K562 (cell line): ENCODE results near the gene ADAR. TPM values are rescaled to one million over a fixed set of nuclear protein-coding genes. Genes with fewer than 3 reads are reported as not detected.

Experiments used
- CHD2 ChIP-seq: IDR thresholded peaks from 2 replicates; pipeline ENCODE4 v1.6.1; 2011; ENCODE audit warnings: low read depth, low read length
- FOXA1 ChIP-seq: fragments of 450-650 bp; IDR thresholded peaks from 2 replicates; pipeline ENCODE4 v1.6.1; 2016; ENCODE audit warnings: mild to moderate bottlenecking, borderline replicate concordance
- GATAD2A ChIP-seq: fragments of 450-650 bp; IDR thresholded peaks from 2 replicates; pipeline ENCODE4 v1.6.1; 2017
- HMGN3 ChIP-seq: IDR thresholded peaks from 2 replicates; pipeline ENCODE4 v1.6.1; 2011; ENCODE audit warnings: borderline replicate concordance, low read depth, mild to moderate bottlenecking, mixed read lengths, low read length; ENCODE audit not compliant: insufficient read length; ENCODE audit errors: extremely low read depth
- KDM5B ChIP-seq: fragments of 200-600 bp; sonication (generic); IDR thresholded peaks from 2 replicates; pipeline ENCODE4 v1.6.1; 2012; ENCODE audit warnings: low read depth, mild to moderate bottlenecking, moderate library complexity, low read length, control low read depth, inconsistent platforms; ENCODE audit not compliant: insufficient replicate concordance
- MYC ChIP-seq, 2 experiments: fragments of 250-450 bp in 1 of 2; sonication (Bioruptor Pico) in 1 of 2; IDR thresholded peaks; 2 replicates each; pipeline versions ENCODE4 v1.5.1 to v1.6.1; 2012 to 2021; ENCODE audit warnings: low read depth in 2 of 2, borderline replicate concordance in 1 of 2, improper control_type of control experiment in 1 of 2, low read length in 1 of 2, mild to moderate bottlenecking in 1 of 2, moderate library complexity in 1 of 2
- NCOA1 ChIP-seq: fragments of 450-650 bp; IDR thresholded peaks from 2 replicates; pipeline ENCODE4 v1.6.1; 2016; ENCODE audit warnings: low read depth
- RB1 ChIP-seq: fragments of 450-650 bp; IDR thresholded peaks from 2 replicates; pipeline ENCODE4 v1.6.1; 2017; ENCODE audit warnings: low read depth, mild to moderate bottlenecking
- SIN3B ChIP-seq: fragments of 450-650 bp; IDR thresholded peaks from 2 replicates; pipeline ENCODE4 v1.6.1; 2017; ENCODE audit warnings: low read depth, mild to moderate bottlenecking, moderate library complexity
- SMARCA4 ChIP-seq: fragments of 450-650 bp; IDR thresholded peaks from 2 replicates; pipeline ENCODE4 v1.6.1; 2016
- ZNF175 ChIP-seq: fragments of 200-800 bp; sonication (Bioruptor generic); IDR thresholded peaks from 2 replicates; pipeline ENCODE4 v1.6.1; 2016; ENCODE audit warnings: low read depth, mild to moderate bottlenecking, missing genetic modification characterization, missing compliant biosample characterization
- ZNF24 ChIP-seq: fragments of 450-650 bp; IDR thresholded peaks from 2 replicates; pipeline ENCODE4 v1.6.1; 2016
- ZNF644 ChIP-seq: fragments of 200-800 bp; sonication (Bioruptor generic); IDR thresholded peaks from 2 replicates; pipeline ENCODE4 v1.6.1; 2016; ENCODE audit warnings: low read depth, missing genetic modification characterization, missing compliant biosample characterization
- polyA plus RNA-seq, 8 experiments: library from polyadenylated mRNA; depleted of rRNA in 4 of 8; stranded (reverse) in 5 of 8; unstranded in 3 of 8; fragments of >200 nt; fragmentation: Nextera tagmentation in 2 of 8; fragmentation: Illumina TruSeq in 1 of 8; extraction: Ambion mirVana in 2 of 8; extraction: Trizol in 1 of 8; gene quantifications; 2 replicates each; pipeline versions ENCODE4 v1.2.1 to v1.2.3, GENCODE V29; 2011 to 2014; ENCODE audit warnings: inconsistent platforms in 1 of 8, missing spikeins in 1 of 8
- total RNA-seq, 7 experiments: library from RNA; depleted of rRNA in 6 of 7; stranded (reverse); fragments of >200 nt in 6 of 7; fragmentation: Illumina TruSeq in 2 of 7; extraction: Trizol in 2 of 7; gene quantifications; 2 replicates each; pipeline versions ENCODE4 v1.2.1 to v1.2.3, GENCODE V29; 2011 to 2021; ENCODE audit warnings: low replicate concordance in 1 of 7
- TF ChIP-seq, protein P1 (sequence below): sonication (generic); formaldehyde crosslinking; IDR thresholded peaks from 2 replicates; pipeline ENCODE4 v1.8.0; 2022; ENCODE audit warnings: mild to moderate bottlenecking, low read depth, missing genetic modification reagents
- TF ChIP-seq, protein P2 (sequence below): fragments of 450-650 bp; IDR thresholded peaks from 2 replicates; pipeline ENCODE4 v1.7.0; 2016; ENCODE audit warnings: borderline replicate concordance
- TF ChIP-seq, protein P3 (sequence below): sonication (generic); formaldehyde crosslinking; IDR thresholded peaks from 2 replicates; pipeline ENCODE4 v1.8.1; 2023; ENCODE audit warnings: mild to moderate bottlenecking, missing genetic modification reagents
- TF ChIP-seq, protein P4 (sequence below): sonication (generic); formaldehyde crosslinking; IDR thresholded peaks from 2 replicates; pipeline ENCODE4 v1.8.1; 2022; ENCODE audit warnings: missing genetic modification reagents
- TF ChIP-seq, protein P5 (sequence below): fragments of 150-350 bp; conservative IDR thresholded peaks from 2 replicates; pipeline ENCODE4 v1.6.1; 2014; ENCODE audit warnings: low read length

ADAR gene
- total and polyA plus RNA-seq, 9 of the 15 experiments (the other 6 are each of a cell fraction or from before 2014, with no cell fraction given), result 30.1 to 123 (median 60.2) TPM

DNA sequence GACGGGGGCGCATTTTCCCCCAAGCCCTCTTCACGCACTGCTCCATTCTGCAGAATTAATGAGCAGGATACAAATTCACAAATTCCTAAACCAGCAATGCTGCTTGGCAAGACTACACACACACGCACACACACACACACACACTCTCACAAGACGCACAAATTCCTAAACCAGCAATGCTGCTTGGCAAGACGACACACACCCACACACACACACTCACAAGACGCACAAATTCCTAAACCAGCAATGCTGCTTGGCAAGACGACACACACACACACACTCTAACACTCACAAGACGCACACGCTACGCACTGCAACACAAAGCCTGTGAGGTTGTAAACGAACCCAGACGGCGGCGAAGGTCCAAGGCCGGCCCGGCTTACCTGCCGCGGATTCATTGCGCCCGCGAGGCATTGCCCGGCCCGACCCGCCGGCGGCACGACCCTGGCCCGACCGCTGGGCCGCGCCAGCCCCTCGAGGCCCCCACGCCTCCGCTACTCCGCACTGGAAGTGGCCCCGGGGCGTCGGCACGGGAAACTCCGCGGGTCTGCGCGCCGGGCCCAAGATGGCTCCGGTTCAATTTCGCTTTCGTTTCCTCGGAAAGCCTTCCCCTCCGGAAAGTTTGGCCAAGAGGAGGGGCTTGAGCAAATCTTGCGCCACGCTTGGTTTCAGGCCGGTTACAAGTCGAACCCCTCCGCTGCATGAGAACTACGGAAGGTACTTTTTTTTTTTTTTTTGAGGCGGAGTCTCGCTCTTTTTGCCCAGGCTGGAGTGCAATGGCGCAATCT, at the start of gene ADAR (continued):
- TF ChIP-seq, protein P1, sequence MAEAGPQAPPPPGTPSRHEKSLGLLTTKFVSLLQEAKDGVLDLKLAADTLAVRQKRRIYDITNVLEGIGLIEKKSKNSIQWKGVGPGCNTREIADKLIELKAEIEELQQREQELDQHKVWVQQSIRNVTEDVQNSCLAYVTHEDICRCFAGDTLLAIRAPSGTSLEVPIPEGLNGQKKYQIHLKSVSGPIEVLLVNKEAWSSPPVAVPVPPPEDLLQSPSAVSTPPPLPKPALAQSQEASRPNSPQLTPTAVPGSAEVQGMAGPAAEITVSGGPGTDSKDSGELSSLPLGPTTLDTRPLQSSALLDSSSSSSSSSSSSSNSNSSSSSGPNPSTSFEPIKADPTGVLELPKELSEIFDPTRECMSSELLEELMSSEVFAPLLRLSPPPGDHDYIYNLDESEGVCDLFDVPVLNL (CRISPR knock-in tag), result no peak
- TF ChIP-seq, protein P2, sequence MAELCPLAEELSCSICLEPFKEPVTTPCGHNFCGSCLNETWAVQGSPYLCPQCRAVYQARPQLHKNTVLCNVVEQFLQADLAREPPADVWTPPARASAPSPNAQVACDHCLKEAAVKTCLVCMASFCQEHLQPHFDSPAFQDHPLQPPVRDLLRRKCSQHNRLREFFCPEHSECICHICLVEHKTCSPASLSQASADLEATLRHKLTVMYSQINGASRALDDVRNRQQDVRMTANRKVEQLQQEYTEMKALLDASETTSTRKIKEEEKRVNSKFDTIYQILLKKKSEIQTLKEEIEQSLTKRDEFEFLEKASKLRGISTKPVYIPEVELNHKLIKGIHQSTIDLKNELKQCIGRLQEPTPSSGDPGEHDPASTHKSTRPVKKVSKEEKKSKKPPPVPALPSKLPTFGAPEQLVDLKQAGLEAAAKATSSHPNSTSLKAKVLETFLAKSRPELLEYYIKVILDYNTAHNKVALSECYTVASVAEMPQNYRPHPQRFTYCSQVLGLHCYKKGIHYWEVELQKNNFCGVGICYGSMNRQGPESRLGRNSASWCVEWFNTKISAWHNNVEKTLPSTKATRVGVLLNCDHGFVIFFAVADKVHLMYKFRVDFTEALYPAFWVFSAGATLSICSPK, result 0 out of 2 replicates have a peak, but pooled peaks have one; percentile 59
- TF ChIP-seq, protein P3, sequence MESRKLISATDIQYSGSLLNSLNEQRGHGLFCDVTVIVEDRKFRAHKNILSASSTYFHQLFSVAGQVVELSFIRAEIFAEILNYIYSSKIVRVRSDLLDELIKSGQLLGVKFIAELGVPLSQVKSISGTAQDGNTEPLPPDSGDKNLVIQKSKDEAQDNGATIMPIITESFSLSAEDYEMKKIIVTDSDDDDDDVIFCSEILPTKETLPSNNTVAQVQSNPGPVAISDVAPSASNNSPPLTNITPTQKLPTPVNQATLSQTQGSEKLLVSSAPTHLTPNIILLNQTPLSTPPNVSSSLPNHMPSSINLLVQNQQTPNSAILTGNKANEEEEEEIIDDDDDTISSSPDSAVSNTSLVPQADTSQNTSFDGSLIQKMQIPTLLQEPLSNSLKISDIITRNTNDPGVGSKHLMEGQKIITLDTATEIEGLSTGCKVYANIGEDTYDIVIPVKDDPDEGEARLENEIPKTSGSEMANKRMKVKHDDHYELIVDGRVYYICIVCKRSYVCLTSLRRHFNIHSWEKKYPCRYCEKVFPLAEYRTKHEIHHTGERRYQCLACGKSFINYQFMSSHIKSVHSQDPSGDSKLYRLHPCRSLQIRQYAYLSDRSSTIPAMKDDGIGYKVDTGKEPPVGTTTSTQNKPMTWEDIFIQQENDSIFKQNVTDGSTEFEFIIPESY, result no peak
- TF ChIP-seq FOXA1, result no peak
- peak; percentile 63; the same call in 1 of the 2 replicates for TF ChIP-seq RB1
- TF ChIP-seq ZNF644, result no peak
- peak; percentile 42; the same call in 1 of the 2 replicates for TF ChIP-seq SMARCA4
- TF ChIP-seq SIN3B, result no peak; the same call in 1 of the 2 replicates
- TF ChIP-seq ZNF24, result no peak
- peak; percentile 53 for TF ChIP-seq HMGN3
- TF ChIP-seq CHD2, result no peak
- TF ChIP-seq MYC (IDR thresholded peaks at IDR 0.05; ENCODE audit: low read depth, low read length), result peak; percentile 79
- TF ChIP-seq MYC (CRISPR knock-in tag; IDR thresholded peaks at IDR 0.05; ENCODE audit: borderline replicate concordance, low read depth), result no peak
- no peak for TF ChIP-seq ZNF175
- TF ChIP-seq, protein P4, sequence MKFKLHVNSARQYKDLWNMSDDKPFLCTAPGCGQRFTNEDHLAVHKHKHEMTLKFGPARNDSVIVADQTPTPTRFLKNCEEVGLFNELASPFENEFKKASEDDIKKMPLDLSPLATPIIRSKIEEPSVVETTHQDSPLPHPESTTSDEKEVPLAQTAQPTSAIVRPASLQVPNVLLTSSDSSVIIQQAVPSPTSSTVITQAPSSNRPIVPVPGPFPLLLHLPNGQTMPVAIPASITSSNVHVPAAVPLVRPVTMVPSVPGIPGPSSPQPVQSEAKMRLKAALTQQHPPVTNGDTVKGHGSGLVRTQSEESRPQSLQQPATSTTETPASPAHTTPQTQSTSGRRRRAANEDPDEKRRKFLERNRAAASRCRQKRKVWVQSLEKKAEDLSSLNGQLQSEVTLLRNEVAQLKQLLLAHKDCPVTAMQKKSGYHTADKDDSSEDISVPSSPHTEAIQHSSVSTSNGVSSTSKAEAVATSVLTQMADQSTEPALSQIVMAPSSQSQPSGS, result no peak
- TF ChIP-seq GATAD2A, result no peak
- TF ChIP-seq NCOA1, result peak; percentile 29; the same call in 1 of the 2 replicates
- TF ChIP-seq, protein P5, sequence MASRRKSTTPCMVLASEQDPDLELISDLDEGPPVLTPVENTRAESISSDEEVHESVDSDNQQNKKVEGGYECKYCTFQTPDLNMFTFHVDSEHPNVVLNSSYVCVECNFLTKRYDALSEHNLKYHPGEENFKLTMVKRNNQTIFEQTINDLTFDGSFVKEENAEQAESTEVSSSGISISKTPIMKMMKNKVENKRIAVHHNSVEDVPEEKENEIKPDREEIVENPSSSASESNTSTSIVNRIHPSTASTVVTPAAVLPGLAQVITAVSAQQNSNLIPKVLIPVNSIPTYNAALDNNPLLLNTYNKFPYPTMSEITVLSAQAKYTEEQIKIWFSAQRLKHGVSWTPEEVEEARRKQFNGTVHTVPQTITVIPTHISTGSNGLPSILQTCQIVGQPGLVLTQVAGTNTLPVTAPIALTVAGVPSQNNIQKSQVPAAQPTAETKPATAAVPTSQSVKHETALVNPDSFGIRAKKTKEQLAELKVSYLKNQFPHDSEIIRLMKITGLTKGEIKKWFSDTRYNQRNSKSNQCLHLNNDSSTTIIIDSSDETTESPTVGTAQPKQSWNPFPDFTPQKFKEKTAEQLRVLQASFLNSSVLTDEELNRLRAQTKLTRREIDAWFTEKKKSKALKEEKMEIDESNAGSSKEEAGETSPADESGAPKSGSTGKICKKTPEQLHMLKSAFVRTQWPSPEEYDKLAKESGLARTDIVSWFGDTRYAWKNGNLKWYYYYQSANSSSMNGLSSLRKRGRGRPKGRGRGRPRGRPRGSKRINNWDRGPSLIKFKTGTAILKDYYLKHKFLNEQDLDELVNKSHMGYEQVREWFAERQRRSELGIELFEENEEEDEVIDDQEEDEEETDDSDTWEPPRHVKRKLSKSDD, result no peak
- TF ChIP-seq KDM5B, result no peak
